Right lung (tissue), 5 donors: Measurements from ENCODE around the gene STRAP. TPM values are rescaled to one million over a fixed set of nuclear protein-coding genes. Genes with fewer than 3 reads are reported as not detected.
"Not testable (repeated sequence)": the region's sequence is repeated elsewhere in the genome, so short reads cannot be mapped to it uniquely, and the experiment has no call there.

Experiments used
- DNase-seq, 2 donors: peaks; one replicate each; pipeline ENCODE4 v3.0.0-alpha.2; 2013
- polyA plus RNA-seq, 5 donors: library from polyadenylated mRNA; unstranded; fragments of 120-200 nt; gene quantifications; one replicate each; pipeline versions ENCODE4 v1.2.1 to v1.2.3, GENCODE V29; 2013; ENCODE audit warnings: inconsistent platforms in 1 of 5, low replicate concordance in 1 of 5; ENCODE audit not compliant: insufficient read length in 5 of 5, insufficient read depth in 1 of 5

STRAP gene
- polyA plus RNA-seq, 5 donors = 125 to 146 (median 131) TPM

- not testable (repeated sequence) for DNase-seq
Observed at GRCh38 chr12:15914131-15914530, 31.9 kb downstream of the STRAP start.

GRCh38 chr12:15918066-15918465 is 35.9 kb downstream of the STRAP start:
- DNase-seq = no peak

GRCh38 chr12:15919418-15919817 is 37.2 kb downstream of the STRAP start:
- peak; percentile 39 to 53 for DNase-seq

GRCh38 chr12:15924956-15925355 is 42.8 kb downstream of the STRAP start:
- no peak for DNase-seq

GRCh38 chr12:15928346-15928745 is 46.2 kb downstream of the STRAP start:
- no peak for DNase-seq

- DNase-seq = no peak
Observed at GRCh38 chr12:15928870-15929571, 46.8 kb downstream of the STRAP start.

- DNase-seq = no peak
Observed at GRCh38 chr12:15931590-15932053, 49.4 kb downstream of the STRAP start.

- DNase-seq = no peak
Observed at GRCh38 chr12:15932327-15932726, 50.1 kb downstream of the STRAP start.

GRCh38 chr12:15932971-15933370 is 50.8 kb downstream of the STRAP start:
- no peak for DNase-seq

GRCh38 chr12:15933751-15934150 is 51.6 kb downstream of the STRAP start:
- no peak for DNase-seq

- DNase-seq = no peak
Observed at GRCh38 chr12:15936751-15937150, 54.6 kb downstream of the STRAP start.

- DNase-seq = no peak
Observed at GRCh38 chr12:15937902-15938301, 55.7 kb downstream of the STRAP start.

- no peak for DNase-seq
Observed at GRCh38 chr12:15939111-15939510, 56.9 kb downstream of the STRAP start.

- DNase-seq = no peak
Observed at GRCh38 chr12:15942475-15942874, 60.3 kb downstream of the STRAP start.

- DNase-seq = not testable (repeated sequence)
Observed at GRCh38 chr12:15943519-15943918, 61.3 kb downstream of the STRAP start.

- not testable (repeated sequence) for DNase-seq
Observed at GRCh38 chr12:15948461-15948860, 66.3 kb downstream of the STRAP start.

Other genes starting within 250 kb of the STRAP start
- gene EPS8, start 93.0 kb upstream of the STRAP start, polyA plus RNA-seq = 10 to 100 TPM; 31.3 to 43.3 (median 37.4) TPM
- 10 to 100 TPM; 26.2 to 36.0 (median 30.4) TPM for gene DERA, start 28.9 kb downstream of the STRAP start, polyA plus RNA-seq